NCI-H1092 (cell line): ENCODE results near the gene PLAGL2.
"Not testable (repeated sequence)": the region's sequence is repeated elsewhere in the genome, so short reads cannot be mapped to it uniquely, and the experiment has no call there.

Experiments used
- DNase-seq: peaks from one replicate; lab custom pipeline; 2025; lab: John Stamatoyannopoulos, UW

Gene PLAGL2

GRCh38 chr20:32207626-32208498 is at the start of gene PLAGL2, which contains the start of gene POFUT1:
Gene PLAGL2, minus strand, starts transcription at chr20:32207743. Its CDS starts 5,565 bp downstream, at chr20:32202178.
Gene POFUT1, plus strand, starts transcription at chr20:32207880. Its CDS starts 62 bp downstream, at chr20:32207942.
- peak; percentile 87 for DNase-seq

GRCh38 chr20:32252189-32252588 is 44.6 kb upstream of the PLAGL2 start:
- no peak for DNase-seq

- no peak for DNase-seq
Measured at GRCh38 chr20:32251470-32251869, 43.9 kb upstream of the PLAGL2 start.

- no peak for DNase-seq
Measured at GRCh38 chr20:32249030-32249738, 41.6 kb upstream of the PLAGL2 start.

- DNase-seq = no peak
Measured at GRCh38 chr20:32248043-32248442, 40.5 kb upstream of the PLAGL2 start.

- DNase-seq = not testable (repeated sequence)
Measured at GRCh38 chr20:32246208-32246607, 38.7 kb upstream of the PLAGL2 start.

- no peak for DNase-seq
Measured at GRCh38 chr20:32244959-32245358, 37.4 kb upstream of the PLAGL2 start.

GRCh38 chr20:32244150-32244823 is 36.7 kb upstream of the PLAGL2 start:
- no peak for DNase-seq

- DNase-seq = no peak
Measured at GRCh38 chr20:32241807-32242206, 34.3 kb upstream of the PLAGL2 start.

- DNase-seq = no peak
Measured at GRCh38 chr20:32240205-32240604, 32.7 kb upstream of the PLAGL2 start.

GRCh38 chr20:32238483-32239425 is 31.2 kb upstream of the PLAGL2 start:
- DNase-seq = no peak

- no peak for DNase-seq
Measured at GRCh38 chr20:32237419-32237818, 29.9 kb upstream of the PLAGL2 start.

- DNase-seq = no peak
Measured at GRCh38 chr20:32236819-32237218, 29.3 kb upstream of the PLAGL2 start.

GRCh38 chr20:32236048-32236533 is 28.5 kb upstream of the PLAGL2 start:
- no peak for DNase-seq

GRCh38 chr20:32235331-32236047 is 27.9 kb upstream of the PLAGL2 start:
- DNase-seq = no peak

GRCh38 chr20:32234135-32234808 is 26.7 kb upstream of the PLAGL2 start:
- DNase-seq = no peak

- no peak for DNase-seq
Measured at GRCh38 chr20:32233286-32233685, 25.7 kb upstream of the PLAGL2 start.

GRCh38 chr20:32232326-32232886 is 24.9 kb upstream of the PLAGL2 start:
- no peak for DNase-seq

GRCh38 chr20:32231847-32232246 is 24.3 kb upstream of the PLAGL2 start:
- no peak for DNase-seq

GRCh38 chr20:32231245-32231644 is 23.7 kb upstream of the PLAGL2 start:
- DNase-seq = no peak
